Measurements from ENCODE around the gene DOK4.
"Not testable (repeated sequence)": the region's sequence is repeated elsewhere in the genome, so short reads cannot be mapped to it uniquely, and the experiment has no call there.

Gene DOK4

GRCh38 chr16:57475711-57476339, 10.5 kb downstream of the DOK4 start:
- DNase-seq, result peak; percentile 77

DNA sequence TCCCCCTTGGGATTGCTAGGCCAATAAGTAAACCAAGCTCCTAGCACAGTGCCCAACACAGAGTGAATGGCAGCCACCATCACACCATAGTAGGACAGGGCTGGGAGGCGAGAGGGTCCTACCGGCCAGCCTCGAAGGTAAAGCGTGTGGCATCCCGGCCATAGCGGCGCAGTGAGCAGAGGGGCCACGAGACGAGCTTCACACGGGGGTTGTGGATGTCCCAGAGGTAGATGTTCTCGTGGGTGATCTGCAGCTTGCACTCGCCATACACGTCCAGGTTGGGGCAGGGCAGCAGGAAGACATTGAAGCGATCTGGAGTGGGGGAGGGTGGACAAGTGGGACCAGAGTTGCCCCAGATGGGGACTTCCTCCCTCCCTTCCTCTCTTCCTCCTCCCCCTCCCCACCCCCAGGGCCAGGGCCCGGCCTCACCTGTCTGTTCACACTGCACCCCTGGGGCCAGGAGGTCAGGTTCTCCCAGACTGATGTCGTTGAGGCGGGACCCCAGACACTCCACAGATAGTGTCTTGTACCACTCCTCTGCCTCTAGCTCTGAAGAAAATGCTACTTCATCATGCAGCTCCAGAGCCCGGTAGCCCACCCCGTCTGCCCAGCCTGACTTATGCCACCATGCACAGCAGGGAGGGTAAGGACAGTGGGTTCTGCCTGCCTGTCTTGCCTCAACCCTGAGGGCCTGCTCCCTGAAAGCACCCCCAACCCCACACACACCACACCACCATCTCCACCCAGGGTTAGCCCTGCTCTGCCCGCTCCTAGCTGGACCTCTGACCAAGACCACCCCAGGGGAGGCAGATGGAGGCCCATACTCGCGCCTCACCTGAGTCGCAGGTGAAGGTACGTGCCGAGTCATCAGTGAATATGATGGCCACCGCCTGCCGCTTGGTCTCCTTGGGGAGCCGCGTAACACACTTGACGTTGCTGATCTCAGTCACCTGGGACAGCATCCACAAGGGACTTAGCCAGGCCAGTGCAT, 11.3 kb downstream of the DOK4 start:
- no peak for DNase-seq

DNA sequence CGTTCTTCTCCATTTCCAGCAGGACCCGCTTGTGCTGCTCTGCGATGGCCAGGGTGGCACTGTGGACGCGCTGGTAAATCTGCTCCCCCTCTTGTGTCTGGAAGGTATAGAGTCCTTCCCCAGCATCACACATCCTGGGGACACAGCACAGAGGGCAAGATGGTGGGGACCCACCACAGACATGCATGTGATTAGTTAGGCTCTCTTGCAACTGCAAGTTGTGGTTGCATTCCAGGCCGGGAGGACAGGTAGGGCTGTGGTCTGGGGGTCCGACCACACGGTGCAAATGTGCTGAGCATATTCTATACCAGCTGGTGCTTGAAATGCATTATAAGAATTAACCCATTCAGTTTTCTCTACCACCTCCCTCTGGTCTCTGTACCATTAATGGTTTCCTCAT, 12.4 kb downstream of the DOK4 start:
- DNase-seq, result no peak

GRCh38 chr16:57473176-57473840, 13.0 kb downstream of the DOK4 start:
- no peak for DNase-seq

GRCh38 chr16:57472665-57473060, 13.6 kb downstream of the DOK4 start:
- no peak for DNase-seq

DNA sequence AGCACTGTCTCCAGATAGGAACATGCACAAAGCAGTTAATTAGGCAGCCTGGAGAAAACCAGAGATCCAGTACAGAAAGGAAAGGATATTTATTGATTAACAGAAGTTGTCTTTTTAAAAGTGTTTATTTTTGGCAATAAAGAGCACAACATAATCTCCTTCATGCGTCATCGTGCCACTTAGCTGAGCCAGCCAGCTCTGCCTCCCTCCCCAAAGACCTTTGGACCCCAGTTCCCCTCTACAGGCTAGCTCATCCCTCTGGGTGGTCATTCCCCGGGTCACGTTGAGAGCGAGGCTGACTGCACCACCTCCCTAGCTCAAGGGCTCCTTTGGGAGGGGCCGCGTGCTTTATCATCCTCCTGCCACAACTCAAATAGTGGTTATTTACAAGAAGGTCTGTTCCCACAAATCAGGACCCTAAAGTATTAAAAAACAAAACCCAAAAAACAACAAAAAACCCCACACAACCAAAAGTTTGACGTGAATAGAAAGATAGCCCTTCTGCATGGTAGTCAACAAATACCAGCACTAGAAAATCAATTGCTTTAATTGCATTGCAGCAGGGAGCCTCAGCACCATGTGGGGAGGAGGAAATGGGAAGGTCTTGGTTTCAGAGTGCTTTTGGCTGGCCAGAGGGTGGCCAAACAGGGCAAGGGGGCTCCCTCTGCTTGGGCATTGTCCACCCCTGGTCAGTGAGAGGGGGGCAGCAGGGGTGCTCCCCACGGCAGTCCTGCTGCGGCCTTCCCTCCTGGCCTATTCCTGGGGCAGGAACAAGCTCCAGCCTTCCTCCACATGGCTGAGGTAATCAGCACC, 14.2 kb downstream of the DOK4 start:
- DNase-seq, result no peak

GRCh38 chr16:57471209-57471608, 15.1 kb downstream of the DOK4 start:
- no peak for DNase-seq

DNA sequence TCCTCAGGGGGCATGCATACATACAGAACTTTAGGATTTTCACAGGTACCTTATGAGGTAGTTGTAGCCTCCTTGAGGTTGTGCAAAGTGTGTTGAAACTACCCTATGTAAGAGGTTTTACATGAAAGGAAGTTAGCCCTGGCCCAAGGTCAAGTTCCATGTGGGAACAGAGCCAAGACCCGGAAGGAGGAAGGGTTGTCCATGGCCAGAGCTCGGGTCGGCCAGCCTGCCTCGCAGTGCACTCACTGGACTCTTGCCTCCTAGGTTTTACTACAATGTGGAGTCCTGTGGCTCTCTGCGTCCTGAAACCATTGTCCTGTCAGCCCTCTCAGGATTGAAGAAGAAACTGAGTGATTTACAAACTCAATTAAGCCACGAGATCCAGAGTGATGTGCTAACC, 15.6 kb downstream of the DOK4 start:
- DNase-seq, result no peak

- DNase-seq, result no peak
These were observed 16.3 kb downstream of the DOK4 start for GRCh38 chr16:57469917-57470470.

- no peak for DNase-seq
These were observed 17.2 kb downstream of the DOK4 start for GRCh38 chr16:57469046-57469445.

GRCh38 chr16:57468346-57468745, 17.9 kb downstream of the DOK4 start:
- no peak for DNase-seq

GRCh38 chr16:57464523-57464922, 21.8 kb downstream of the DOK4 start:
- no peak for DNase-seq

GRCh38 chr16:57462978-57463362, 23.3 kb downstream of the DOK4 start:
- DNase-seq, result no peak

GRCh38 chr16:57462209-57462977, 23.9 kb downstream of the DOK4 start, which contains the start of gene POLR2C:
Gene POLR2C (plus strand): TSS chr16:57462679. CDS start chr16:57462725, 46 bp downstream.
- DNase-seq, result peak; percentile 90

- no peak for DNase-seq
These were observed 34.3 kb downstream of the DOK4 start for GRCh38 chr16:57452021-57452420.

DNA sequence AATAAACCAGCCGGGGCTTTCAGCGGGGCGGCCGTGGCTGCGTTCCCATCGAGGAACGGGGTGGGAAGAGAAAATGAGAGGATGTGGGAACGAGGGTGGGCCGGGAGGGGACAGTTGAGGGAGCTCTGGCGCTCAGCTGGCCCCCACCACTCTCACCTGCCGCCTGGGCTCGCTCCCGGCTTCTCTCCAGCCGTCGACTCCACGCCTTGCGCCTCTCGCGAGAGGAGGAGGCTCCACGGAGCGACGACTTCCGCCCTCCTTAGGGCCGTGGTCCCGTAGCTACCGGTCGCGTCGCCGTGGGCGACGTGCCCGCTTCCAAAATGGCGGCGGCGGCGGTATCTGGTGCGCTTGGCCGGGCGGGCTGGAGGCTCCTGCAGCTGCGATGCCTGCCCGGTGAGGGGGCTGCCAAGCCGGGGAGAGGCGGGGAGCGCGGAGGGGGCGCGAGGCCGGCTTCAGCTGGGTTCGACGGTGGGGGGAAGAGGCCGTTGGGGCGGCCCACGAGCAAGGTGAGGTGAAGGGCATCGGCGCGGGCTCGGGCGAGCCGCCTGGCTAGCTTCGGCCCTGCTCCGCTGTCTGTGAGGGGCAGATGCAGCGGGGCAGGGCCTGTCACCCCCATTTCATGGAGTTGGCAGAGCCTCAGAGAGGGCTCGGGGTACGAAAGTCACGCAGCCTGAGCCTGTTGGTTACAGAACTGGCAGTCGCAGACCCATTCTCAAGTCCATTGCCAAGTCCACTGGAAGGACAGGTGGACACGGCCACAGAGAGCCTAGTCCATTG, 38.9 kb downstream of the DOK4 start, which contains the start of the genes CIAPIN1 and COQ9:
CIAPIN1 (minus strand) TSS at position 200 of the 777 bp plus-strand sequence. CDS start 6,457 bp downstream, outside the sequence.
COQ9 (plus strand) TSS at position 294 of the 777 bp plus-strand sequence; CDS start at position 321, 27 bp downstream.
- DNase-seq, result peak; percentile 90

- DNase-seq, result peak; percentile 32
These were observed 39.6 kb downstream of the DOK4 start for GRCh38 chr16:57446531-57447185.

GRCh38 chr16:57445510-57445909, 40.8 kb downstream of the DOK4 start:
- no peak for DNase-seq

DNA sequence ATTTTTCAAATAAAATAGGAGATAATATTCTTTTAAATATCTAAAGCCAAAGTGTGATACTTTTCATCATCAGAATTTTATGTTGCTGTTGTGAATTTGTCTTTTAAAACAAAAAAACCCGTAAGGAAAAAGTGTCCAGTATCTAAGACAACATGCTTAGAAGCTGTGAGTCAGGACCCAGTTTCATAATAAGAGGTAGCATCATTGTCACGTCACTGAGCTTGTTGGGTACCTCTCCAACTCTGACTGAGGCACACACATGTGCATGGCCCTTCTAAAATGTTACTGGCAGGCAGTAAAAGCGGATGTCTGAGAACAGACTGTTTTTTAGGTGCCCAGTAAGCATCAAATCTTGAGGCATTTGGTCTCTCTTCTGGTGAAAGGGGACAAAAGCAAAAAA, 41.6 kb downstream of the DOK4 start:
- DNase-seq, result no peak

GRCh38 chr16:57440551-57440950, 45.7 kb downstream of the DOK4 start:
- DNase-seq, result not testable (repeated sequence)

Data from OCI-M1 (cell line).